Right cardiac atrium (tissue), 5 donors: ENCODE measurements around the gene OST4. TPM values are rescaled to one million over a fixed set of nuclear protein-coding genes. Genes with fewer than 3 reads are reported as not detected.

ENCODE experiments used
- ATAC-seq, 2 donors: fragments of 200-7000 bp; cut with Tn5 transposase; one replicate each; pipeline versions ENCODE4 v1.8.0 to v1.9.1; 2020; ENCODE audit warnings: moderate library complexity in 2 of 2, mild to moderate bottlenecking in 1 of 2
- DNase-seq, 3 donors: peaks; one replicate each; pipeline ENCODE4 v3.0.0-alpha.2; 2020
- H3K27ac ChIP-seq: one replicate; pipeline ENCODE4 v1.5.1; 2013; ENCODE audit warnings: mild to moderate bottlenecking, low read length, control low read depth, moderate library complexity
- H3K27me3 ChIP-seq: one replicate; pipeline ENCODE4 v1.6.1; 2013; ENCODE audit not compliant: control insufficient read depth, insufficient read depth
- H3K4me1 ChIP-seq: one replicate; pipeline ENCODE4 v1.6.1; 2013; ENCODE audit warnings: low read length; ENCODE audit not compliant: control insufficient read depth, insufficient read depth
- H3K4me3 ChIP-seq: one replicate; pipeline ENCODE4 v1.5.1; 2013; ENCODE audit warnings: low read length, control low read depth
- H3K9me3 ChIP-seq: one replicate; pipeline ENCODE4 v1.6.1; 2013; ENCODE audit warnings: low read length; ENCODE audit not compliant: control insufficient read depth
- WGBS: extraction: QIAGEN DNeasy Blood & Tissue Kit; methylation state at CpG from one replicate; pipeline ENCODE4 v1.1.7; 2013; 5-methylcytosine and 5-hydroxymethylcytosine counted together
- intact Hi-C, 4 donors: fragments of 100-400 bp; cut with DNase I; formaldehyde crosslinking; loops; one replicate each; pipeline versions ENCODE4 v1.11.0 to v1.14.0; 2022 to 2023
- polyA plus RNA-seq: library from polyadenylated mRNA; stranded (reverse); fragments of 200-250 nt; gene quantifications from one replicate; pipeline ENCODE4 v1.2.3, GENCODE V29; 2013
- total RNA-seq, 4 donors: library from RNA; stranded (reverse); fragmentation: NEBNext Ultra II Directional; extraction: Animal tissue kit (Norgen Biotek cat#: 25700); gene quantifications; one replicate each; pipeline ENCODE4 v1.2.1, GENCODE V29; 2021
- donor health status: healthy with polysubstance abuse.
- donor health status: DM: no; HTN: yes; CAD: no.
- donor health status: DM: no; HTN: no; CAD: no.
- donor health status: DM: no; HTN: yes; CAD: no; lungs with severe emphysema.
- donor health status: DM: yes; HTN: yes; CAD: no.

OST4 gene
- total and polyA plus RNA-seq, 5 donors = 372 to 872 (median 484) TPM

- Histone ChIP-seq H3K27me3 (no peaks in the 10 kb centered on the region), H3K4me3 (no peak overlapping the region), H3K9me3 (no peaks in the 10 kb centered on the region), H3K4me1 (no peaks in the 10 kb centered on the region), H3K27ac (no peak overlapping the region)
- WGBS = 71% methylated on average over 3 of the region's 3 CpGs
- ATAC-seq (no peak), DNase-seq (no peak)
- intact Hi-C loops = no loop called here
Measured at GRCh38 chr2:27105981-27106380, 34.5 kb upstream of the OST4 start.

GRCh38 chr2:27102329-27102728, 30.9 kb upstream of the OST4 start:
- no peak overlapping the region for H3K4me3 ChIP-seq
- H3K27ac ChIP-seq = no peak overlapping the region
- DNase-seq = peak in 1 of 3 donors; percentile 10
- no peaks in the 10 kb centered on the region for H3K27me3 ChIP-seq
- intact Hi-C loops = no loop called here
- WGBS = 76% methylated on average over 5 of the region's 5 CpGs
- H3K9me3 ChIP-seq = no peaks in the 10 kb centered on the region
- ATAC-seq = no peak
- no peaks in the 10 kb centered on the region for H3K4me1 ChIP-seq

DNA sequence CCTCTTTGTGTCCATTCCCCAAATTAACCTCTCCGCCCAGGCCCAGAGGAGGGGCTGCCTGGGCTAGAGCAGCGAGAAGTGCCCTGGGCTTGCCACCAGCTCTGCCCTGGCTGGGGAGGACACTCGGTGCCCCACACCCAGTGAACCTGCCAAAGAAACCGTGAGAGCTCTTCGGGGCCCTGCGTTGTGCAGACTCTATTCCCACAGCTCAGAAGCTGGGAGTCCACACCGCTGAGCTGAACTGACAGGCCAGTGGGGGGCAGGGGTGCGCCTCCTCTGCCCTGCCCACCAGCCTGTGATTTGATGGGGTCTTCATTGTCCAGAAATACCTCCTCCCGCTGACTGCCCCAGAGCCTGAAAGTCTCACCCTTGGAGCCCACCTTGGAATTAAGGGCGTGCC, 28.6 kb upstream of the OST4 start:
- peak in 1 of 3 donors; percentile 6 for DNase-seq
- ATAC-seq = no peak
- H3K27me3 ChIP-seq = no peaks in the 10 kb centered on the region
- no peak overlapping the region for H3K27ac ChIP-seq
- H3K4me3 ChIP-seq = no peak overlapping the region
- 86% methylated on average over 10 of the region's 10 CpGs for WGBS
- H3K4me1 ChIP-seq = no peaks in the 10 kb centered on the region
- H3K9me3 ChIP-seq = no peaks in the 10 kb centered on the region
- intact Hi-C loops = no loop called here

DNA sequence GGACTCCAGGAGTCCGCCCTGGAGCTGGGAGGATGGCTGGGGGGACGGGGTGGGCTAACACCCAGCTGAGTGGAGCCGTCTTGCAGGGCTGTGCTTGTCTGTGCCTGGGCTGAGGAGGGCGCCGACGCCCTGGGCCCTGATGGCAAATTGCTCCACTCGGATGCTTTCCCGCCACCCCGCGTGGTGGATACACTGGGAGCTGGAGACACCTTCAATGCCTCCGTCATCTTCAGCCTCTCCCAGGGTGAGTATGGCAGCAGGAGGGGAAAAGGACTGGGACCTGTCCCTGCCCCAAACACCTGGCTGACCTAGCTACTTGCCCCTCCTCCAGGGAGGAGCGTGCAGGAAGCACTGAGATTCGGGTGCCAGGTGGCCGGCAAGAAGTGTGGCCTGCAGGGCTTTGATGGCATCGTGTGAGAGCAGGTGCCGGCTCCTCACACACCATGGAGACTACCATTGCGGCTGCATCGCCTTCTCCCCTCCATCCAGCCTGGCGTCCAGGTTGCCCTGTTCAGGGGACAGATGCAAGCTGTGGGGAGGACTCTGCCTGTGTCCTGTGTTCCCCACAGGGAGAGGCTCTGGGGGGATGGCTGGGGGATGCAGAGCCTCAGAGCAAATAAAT, 28.0 kb upstream of the OST4 start:
- DNase-seq (peak in 1 of 3 donors; percentile 36), ATAC-seq (no peak)
- H3K27me3 ChIP-seq = no peaks in the 10 kb centered on the region
- H3K9me3 ChIP-seq = no peaks in the 10 kb centered on the region
- H3K4me3 ChIP-seq = no peak overlapping the region
- intact Hi-C loops = loop anchor here (2.0 to 10.0 kb wide), 4 partner anchors 91 to 185 kb away; partner anchors contain the start of gene TRIM54 (in 3 of the 4)
- H3K27ac ChIP-seq = no peak overlapping the region
- 91% methylated on average over 19 of the region's 19 CpGs for WGBS
- H3K4me1 ChIP-seq = no peaks in the 10 kb centered on the region

DNA sequence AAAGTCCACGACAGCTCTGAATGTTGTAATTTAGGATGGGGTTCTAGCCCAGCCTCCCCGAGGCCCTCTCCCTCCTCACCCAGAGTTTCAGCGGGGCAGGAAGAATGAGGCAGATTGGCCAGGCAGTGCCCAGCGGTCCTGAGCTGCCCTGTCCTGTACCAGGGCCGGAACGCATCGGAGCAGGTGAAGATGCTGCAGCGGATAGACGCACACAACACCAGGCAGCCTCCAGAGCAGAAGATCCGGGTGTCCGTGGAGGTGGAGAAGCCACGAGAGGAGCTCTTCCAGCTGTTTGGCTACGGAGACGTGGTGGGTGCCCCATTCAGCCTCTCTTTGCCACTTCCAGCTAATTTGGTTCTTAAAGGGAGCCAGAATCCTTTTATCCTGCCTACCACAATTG, 25.9 kb upstream of the OST4 start:
- ATAC-seq (no peak), DNase-seq (peak in 1 of 3 donors; percentile 18)
- Histone ChIP-seq H3K27ac (no peak overlapping the region), H3K9me3 (no peaks in the 10 kb centered on the region), H3K4me3 (no peak overlapping the region), H3K4me1 (no peaks in the 10 kb centered on the region), H3K27me3 (no peaks in the 10 kb centered on the region)
- WGBS = 89% methylated on average over 14 of the region's 14 CpGs
- intact Hi-C loops = loop anchor here (5.0 to 10.0 kb wide), 3 partner anchors 95 to 187 kb away; partner anchors contain the start of gene TRIM54 (in 3 of the 4)

DNA sequence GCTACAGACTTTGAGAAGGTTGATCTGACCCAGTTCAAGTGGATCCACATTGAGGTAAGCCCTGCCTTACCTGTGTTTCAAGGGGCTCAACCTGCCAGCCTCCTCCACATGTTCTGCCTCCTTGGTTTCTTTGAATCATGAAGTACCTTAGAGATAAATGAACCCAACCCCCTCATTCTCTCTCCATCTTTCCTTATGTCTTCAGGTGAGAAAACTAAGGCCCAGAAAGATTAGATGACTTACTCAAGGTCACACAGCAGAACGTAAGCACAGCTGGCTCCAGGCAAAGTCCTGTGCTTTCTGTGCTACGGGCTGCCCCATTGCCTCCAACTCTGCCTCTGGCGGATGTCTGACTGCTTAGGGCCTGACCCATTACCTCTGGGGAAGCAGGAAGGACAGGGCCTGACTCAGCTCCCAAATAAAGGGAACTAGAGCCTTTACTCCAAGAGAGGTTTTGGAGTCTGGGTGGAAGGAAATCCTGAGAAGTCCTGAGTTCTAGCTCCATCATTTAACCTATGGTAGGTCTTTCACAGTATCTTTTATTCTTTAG, 25.4 kb upstream of the OST4 start:
- intact Hi-C loops = loop anchor here (5.0 to 10.0 kb wide), 3 partner anchors 95 to 188 kb away; partner anchors contain the start of gene TRIM54 (in 3 of the 4)
- ATAC-seq (no peak), DNase-seq (peak in 1 of 3 donors; percentile 45)
- H3K27ac ChIP-seq = no peak overlapping the region
- no peaks in the 10 kb centered on the region for H3K27me3 ChIP-seq
- no peak overlapping the region for H3K4me3 ChIP-seq
- no peaks in the 10 kb centered on the region for H3K9me3 ChIP-seq
- no peaks in the 10 kb centered on the region for H3K4me1 ChIP-seq
- WGBS = 67% methylated on average over 3 of the region's 3 CpGs

DNA sequence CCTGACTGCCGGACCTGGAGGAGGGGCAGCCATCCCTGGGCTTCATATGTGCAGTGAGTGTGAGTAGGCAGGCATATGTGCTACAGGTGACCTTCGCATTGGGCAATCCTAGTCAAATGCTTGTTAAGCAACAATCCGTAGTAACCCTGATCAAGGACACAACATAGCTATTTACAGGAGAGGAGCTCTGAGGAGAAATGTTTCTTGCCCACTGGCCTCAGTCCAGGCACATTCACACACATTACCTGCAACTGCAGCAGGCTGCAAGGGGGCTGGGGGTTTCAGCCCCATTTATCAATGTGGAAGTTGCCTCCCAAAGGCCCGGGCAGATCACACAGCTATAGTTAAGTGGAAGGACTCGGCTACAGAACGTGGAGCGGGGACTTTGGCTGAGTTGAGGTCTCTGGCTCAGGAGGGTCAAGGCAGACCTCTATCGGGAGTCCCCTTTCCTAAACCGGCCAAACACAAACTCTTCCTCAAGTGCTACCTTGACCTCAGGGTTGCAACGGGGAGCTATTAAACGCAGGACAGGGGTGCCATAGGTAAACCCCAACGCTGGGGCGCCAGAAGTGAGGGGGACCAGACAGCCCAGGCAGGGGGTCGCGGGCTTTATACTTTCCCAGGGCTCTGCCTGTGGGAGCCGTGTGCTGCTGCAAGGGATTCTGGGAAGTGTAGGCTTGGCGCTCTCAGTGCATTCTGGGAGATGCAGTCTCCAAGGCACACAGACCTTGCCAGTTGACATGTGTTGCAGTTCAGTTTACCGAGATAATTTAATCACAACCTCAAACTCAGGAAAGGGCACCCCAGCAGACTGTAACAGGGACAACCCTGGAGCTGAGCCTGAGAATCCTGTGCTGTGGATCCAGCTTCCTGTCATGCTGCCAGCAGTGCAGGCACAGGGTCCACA, 24.5 kb upstream of the OST4 start:
- Histone ChIP-seq H3K27me3 (no peaks in the 10 kb centered on the region), H3K9me3 (no peaks in the 10 kb centered on the region), H3K27ac (no peak overlapping the region), H3K4me3 (peak overlapping the region; percentile 41), H3K4me1 (no peaks in the 10 kb centered on the region)
- WGBS = 24% methylated on average over 18 of the region's 18 CpGs
- peak; percentile 68 to 85 (median 78) for DNase-seq
- ATAC-seq = peak; percentile 80 to 83
- intact Hi-C loops = loop anchor here (5.0 to 10.0 kb wide), 3 partner anchors 96 to 189 kb away; partner anchors contain the start of gene TRIM54 (in 3 of the 4)

- no peaks in the 10 kb centered on the region for H3K9me3 ChIP-seq
- intact Hi-C loops = loop anchor here (5.0 to 10.0 kb wide), 3 partner anchors 97 to 189 kb away; partner anchors contain the start of gene TRIM54 (in 3 of the 4)
- H3K27ac ChIP-seq = no peak overlapping the region
- no peaks in the 10 kb centered on the region for H3K4me1 ChIP-seq
- DNase-seq = no peak
- 91% methylated on average over 2 of the region's 2 CpGs for WGBS
- no peak for ATAC-seq
- H3K27me3 ChIP-seq = no peaks in the 10 kb centered on the region
- no peak overlapping the region for H3K4me3 ChIP-seq
Measured at GRCh38 chr2:27095427-27095744, 23.9 kb upstream of the OST4 start.

DNA sequence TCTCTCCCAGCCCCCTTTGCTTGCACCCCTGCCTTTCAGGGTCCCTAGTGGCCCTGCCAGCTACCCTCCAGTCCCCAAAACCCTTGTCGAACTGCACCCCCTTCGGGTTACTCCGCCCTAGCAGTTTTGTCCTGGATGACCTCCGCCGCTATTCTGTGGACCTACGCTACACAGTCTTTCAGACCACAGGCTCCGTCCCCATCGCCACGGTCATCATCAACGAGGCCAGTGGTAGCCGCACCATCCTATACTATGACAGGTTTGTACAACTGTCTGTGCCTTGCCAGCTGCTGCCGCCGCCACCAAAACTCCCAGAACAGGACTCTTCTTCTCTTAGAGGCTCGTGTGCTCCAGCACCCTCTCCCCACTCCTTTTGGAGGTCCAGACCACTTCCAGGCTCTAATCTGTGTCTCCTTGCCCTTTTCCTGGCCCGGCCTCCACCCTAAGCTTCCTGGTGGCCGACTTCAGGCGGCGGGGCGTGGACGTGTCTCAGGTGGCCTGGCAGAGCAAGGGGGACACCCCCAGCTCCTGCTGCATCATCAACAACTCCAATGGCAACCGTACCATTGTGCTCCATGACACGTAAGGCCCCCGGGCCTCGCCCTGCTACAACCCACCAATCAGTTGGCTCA, 23.0 kb upstream of the OST4 start:
- H3K27ac ChIP-seq = no peak overlapping the region
- H3K27me3 ChIP-seq = no peaks in the 10 kb centered on the region
- intact Hi-C loops = loop anchor here in 2 of 4 donors (10.0 kb wide), 1 partner anchor 190 kb away; the partner anchor contains the start of gene TRIM54 (in 2 of the 2)
- no peak overlapping the region for H3K4me3 ChIP-seq
- H3K9me3 ChIP-seq = no peaks in the 10 kb centered on the region
- ATAC-seq (no peak), DNase-seq (peak in 1 of 3 donors; percentile 40)
- H3K4me1 ChIP-seq = no peaks in the 10 kb centered on the region
- 93% methylated on average over 24 of the region's 24 CpGs for WGBS

DNA sequence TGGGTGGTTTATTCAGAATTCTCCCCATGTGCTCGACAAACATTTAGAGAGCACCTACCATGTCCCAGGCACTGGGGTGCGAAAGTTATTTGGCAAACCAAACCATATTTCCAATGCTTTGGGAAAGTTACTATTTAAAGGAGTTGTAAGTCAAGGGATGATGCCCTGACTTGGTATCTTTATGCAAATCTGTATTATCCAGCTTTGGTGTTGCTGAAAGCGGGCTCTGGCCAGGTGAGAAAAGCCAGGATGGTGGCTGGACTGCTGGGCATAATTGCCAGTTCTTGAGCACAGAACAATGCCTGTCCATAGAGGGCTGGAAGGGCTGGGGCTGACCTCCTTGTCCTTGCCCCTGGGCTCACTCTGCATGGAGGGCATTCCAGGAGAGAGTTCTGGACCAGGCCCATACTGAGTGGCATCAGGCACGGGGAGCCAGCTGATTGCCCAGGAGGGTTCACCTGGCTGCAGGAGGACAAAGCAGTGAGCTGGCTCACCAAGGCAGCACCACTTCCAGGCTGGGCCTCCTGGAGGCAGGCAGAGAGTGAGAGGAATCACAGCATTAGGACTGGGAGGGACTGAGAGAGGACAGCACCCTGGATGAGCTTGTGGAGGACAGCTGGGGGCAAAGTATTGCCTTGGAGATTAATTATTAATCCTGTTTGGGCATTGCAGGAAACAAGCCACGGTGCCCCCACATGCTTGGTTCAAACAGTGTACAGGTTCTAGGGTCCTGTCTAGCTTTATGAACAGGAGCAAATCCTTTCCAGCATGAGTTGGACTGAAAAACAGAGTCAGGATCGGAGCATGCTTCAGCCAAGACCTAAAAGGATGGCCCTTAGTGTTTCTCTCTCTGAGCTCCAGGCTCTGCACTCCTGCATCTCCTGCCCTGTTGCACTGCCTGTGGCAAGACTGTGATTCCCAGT, 22.2 kb upstream of the OST4 start:
- DNase-seq (peak in 1 of 3 donors; percentile 20), ATAC-seq (no peak)
- no peaks in the 10 kb centered on the region for H3K9me3 ChIP-seq
- no peak overlapping the region for H3K4me3 ChIP-seq
- H3K27me3 ChIP-seq = no peaks in the 10 kb centered on the region
- no peak overlapping the region for H3K27ac ChIP-seq
- intact Hi-C loops = loop anchor here in 2 of 4 donors (10.0 kb wide), 1 partner anchor 191 kb away; the partner anchor contains the start of gene TRIM54 (in 2 of the 2)
- no peaks in the 10 kb centered on the region for H3K4me1 ChIP-seq
- 90% methylated on average over 6 of the region's 6 CpGs for WGBS
